H1 (cell line): ENCODE data around the gene IQCK. TPM values are rescaled to one million over a fixed set of nuclear protein-coding genes. Genes with fewer than 3 reads are reported as not detected.

Experiments
- CTCF ChIA-PET: fragments of 300-600 bp; sonication (Branson Sonifier 250); formaldehyde crosslinking; loops from one replicate; lab custom pipeline; 2021; ENCODE audit not compliant: partially characterized antibody; lab: Charles Lee
- POLR2A ChIA-PET: fragments of 300-600 bp; sonication (Branson Sonifier 250); formaldehyde crosslinking; loops from one replicate; lab custom pipeline; 2021; ENCODE audit warnings: inconsistent platforms; ENCODE audit not compliant: partially characterized antibody; lab: Charles Lee
- DNase-seq, 2 experiments: peaks; one replicate each; pipeline versions ENCODE4 v3.0.0 to v3.0.0-alpha.2; 2010 to 2022; ENCODE audit warnings: low spot score in 2 of 2, low read depth in 1 of 2, mixed read lengths in 1 of 2
- FAIRE-seq: peaks from 2 replicates; lab custom pipeline; 2011; peaks lifted over from hg19 to GRCh38; lab: Jason Lieb, UNC
- H2AFZ ChIP-seq: 2 replicates; pipeline ENCODE4 v1.8.1; 2012; ENCODE audit warnings: low read length, inconsistent platforms
- H2AK5ac ChIP-seq: 2 replicates; pipeline ENCODE4 v1.6.1; 2013; ENCODE audit warnings: low read depth, low read length
- H2BK120ac ChIP-seq: replicated peaks from 2 replicates; pipeline ENCODE3; 2013; ENCODE audit warnings: low read depth, low read length, inconsistent platforms
- H2BK12ac ChIP-seq: 2 replicates; pipeline ENCODE4 v1.6.1; 2013; ENCODE audit warnings: low read depth, low read length
- H2BK15ac ChIP-seq: 2 replicates; pipeline ENCODE4 v1.6.1; 2013; ENCODE audit warnings: low read length
- H2BK20ac ChIP-seq: 2 replicates; pipeline ENCODE4 v1.6.1; 2013; ENCODE audit warnings: low read length
- H2BK5ac ChIP-seq: 2 replicates; pipeline ENCODE4 v1.6.1; 2013; ENCODE audit warnings: low read depth, low read length
- H3K14ac ChIP-seq: 2 replicates; pipeline ENCODE4 v1.6.1; 2013; ENCODE audit warnings: inconsistent platforms; ENCODE audit not compliant: insufficient read length
- H3K18ac ChIP-seq: 2 replicates; pipeline ENCODE4 v1.6.1; 2013; ENCODE audit warnings: low read length; ENCODE audit errors: extremely low read depth
- H3K23ac ChIP-seq: 2 replicates; pipeline ENCODE4 v1.6.1; 2013; ENCODE audit warnings: inconsistent platforms; ENCODE audit not compliant: insufficient read length
- H3K23me2 ChIP-seq: 2 replicates; pipeline ENCODE4 v1.6.1; 2013; ENCODE audit warnings: low read depth, low read length
- H3K27ac ChIP-seq: 2 replicates; pipeline ENCODE4 v1.6.1; 2011; ENCODE audit warnings: low read depth, low read length, inconsistent platforms
- H3K27me3 ChIP-seq, 4 experiments: replicated peaks in 1 of 4; 1 replicate in 1 of 4; 2 replicates in 3 of 4; pipeline versions ENCODE4 v1.6.1 to v1.8.1; 2011 to 2013; ENCODE audit warnings: low read length in 3 of 4, mild to moderate bottlenecking in 3 of 4, inconsistent platforms in 2 of 4, mixed read lengths in 2 of 4, moderate library complexity in 1 of 4; ENCODE audit not compliant: control insufficient read depth in 3 of 4, insufficient read depth in 3 of 4; ENCODE audit errors: extremely low read depth in 1 of 4
- H3K36me3 ChIP-seq, 4 experiments: 2 replicates each; pipeline versions ENCODE4 v1.6.1 to v1.8.1; 2011 to 2013; ENCODE audit warnings: mild to moderate bottlenecking in 4 of 4, low read length in 3 of 4, moderate library complexity in 2 of 4, control low read depth in 1 of 4, inconsistent platforms in 1 of 4; ENCODE audit not compliant: insufficient read depth in 4 of 4, control insufficient read depth in 2 of 4
- H3K4ac ChIP-seq: replicated peaks from 2 replicates; pipeline ENCODE3; 2013; ENCODE audit warnings: low read length, low read depth, mixed read lengths, inconsistent platforms; ENCODE audit not compliant: insufficient read length
- H3K4me1 ChIP-seq, 4 experiments: replicated peaks in 1 of 4; 1 replicate in 1 of 4; 2 replicates in 3 of 4; pipeline versions ENCODE4 v1.6.1 to v1.8.1; 2011 to 2013; ENCODE audit warnings: low read length in 3 of 4, inconsistent platforms in 2 of 4, mixed read lengths in 1 of 4; ENCODE audit not compliant: insufficient read depth in 4 of 4, control insufficient read depth in 3 of 4
- H3K4me2 ChIP-seq, 2 experiments: 2 replicates each; pipeline versions ENCODE4 v1.6.1 to v1.8.1; 2011 to 2013; ENCODE audit warnings: low read depth in 2 of 2, low read length in 2 of 2, control low read depth in 1 of 2, inconsistent platforms in 1 of 2, mild to moderate bottlenecking in 1 of 2; ENCODE audit not compliant: insufficient read depth in 1 of 2
- H3K4me3 ChIP-seq, 4 experiments: fragments of 200-600, 300-600 bp in 1 of 4; sonication (generic), shearing (Covaris generic), sonication (Bioruptor Twin) in 1 of 4; 2 replicates each; pipeline versions ENCODE4 v1.5.1 to v1.8.1; 2011 to 2016; ENCODE audit warnings: low read length in 4 of 4, low read depth in 3 of 4, control low read depth in 2 of 4, inconsistent platforms in 2 of 4, mild to moderate bottlenecking in 2 of 4, mixed read lengths in 1 of 4, moderate library complexity in 1 of 4; ENCODE audit not compliant: insufficient read depth in 2 of 4; ENCODE audit errors: extremely low read depth in 1 of 4
- H3K56ac ChIP-seq: replicated peaks from 2 replicates; pipeline ENCODE3; 2013; ENCODE audit warnings: low read depth, mild to moderate bottlenecking, mixed read lengths, low read length, inconsistent platforms; ENCODE audit not compliant: insufficient read length
- H3K79me1 ChIP-seq: 2 replicates; pipeline ENCODE4 v1.6.1; 2013; ENCODE audit warnings: low read depth, low read length, control low read depth
- H3K79me2 ChIP-seq, 2 experiments: 2 replicates each; pipeline versions ENCODE4 v1.6.1 to v1.8.1; 2012 to 2013; ENCODE audit warnings: low read length in 2 of 2, mild to moderate bottlenecking in 2 of 2, inconsistent platforms in 1 of 2; ENCODE audit not compliant: insufficient read depth in 2 of 2, control insufficient read depth in 1 of 2
- H3K9ac ChIP-seq, 4 experiments: replicated peaks in 1 of 4; 1 replicate in 1 of 4; 2 replicates in 3 of 4; pipeline versions ENCODE4 v1.6.1 to v1.8.1; 2011 to 2013; ENCODE audit warnings: low read depth in 3 of 4, low read length in 3 of 4, control low read depth in 2 of 4, mild to moderate bottlenecking in 2 of 4, moderate library complexity in 2 of 4, inconsistent platforms in 1 of 4; ENCODE audit errors: extremely low read depth in 1 of 4
- H3K9me3 ChIP-seq, 2 experiments: 2 replicates each; pipeline versions ENCODE4 v1.6.1 to v1.8.1; 2012 to 2013; ENCODE audit warnings: mild to moderate bottlenecking in 2 of 2, moderate library complexity in 2 of 2, control low read depth in 1 of 2, inconsistent platforms in 1 of 2, low read depth in 1 of 2, low read length in 1 of 2, mixed read lengths in 1 of 2; ENCODE audit not compliant: insufficient read depth in 2 of 2
- H4K20me1 ChIP-seq, 2 experiments: replicated peaks in 1 of 2; 2 replicates each; pipeline versions ENCODE3 to v1.8.1; 2011 to 2013; ENCODE audit warnings: inconsistent platforms in 2 of 2, low read length in 2 of 2, mild to moderate bottlenecking in 1 of 2; ENCODE audit not compliant: insufficient read depth in 2 of 2, control insufficient read depth in 1 of 2
- H4K5ac ChIP-seq: 2 replicates; pipeline ENCODE4 v1.6.1; 2013; ENCODE audit warnings: low read length, low read depth, mixed read lengths, inconsistent platforms; ENCODE audit not compliant: insufficient read length
- H4K8ac ChIP-seq: 2 replicates; pipeline ENCODE4 v1.8.0; 2013; ENCODE audit warnings: mild to moderate bottlenecking, moderate library complexity, low read length, inconsistent platforms; ENCODE audit not compliant: insufficient read depth; ENCODE audit errors: extremely low read depth
- H4K91ac ChIP-seq: replicated peaks from 2 replicates; pipeline ENCODE3; 2013; ENCODE audit warnings: low read length, mixed read lengths, inconsistent platforms; ENCODE audit not compliant: insufficient read length
- CBX8 ChIP-seq: fragments of 300-800, 300-1000 bp; sonication (generic); IDR thresholded peaks from 2 replicates; pipeline ENCODE4 v1.7.1; 2016; ENCODE audit warnings: low read depth, low read length, borderline replicate concordance
- EZH2 ChIP-seq: fragments of 200-600 bp; sonication (generic); IDR thresholded peaks from 2 replicates; pipeline ENCODE4 v1.7.1; 2012; ENCODE audit warnings: low read depth, mild to moderate bottlenecking, moderate library complexity, low read length, inconsistent platforms; ENCODE audit not compliant: severe bottlenecking
- NRF1 ChIP-seq: IDR thresholded peaks from 2 replicates; pipeline ENCODE4 v1.6.1; 2011; ENCODE audit warnings: mild to moderate bottlenecking, low read depth, low read length, improper control_type of control experiment
- SIN3A ChIP-seq, 2 experiments: IDR thresholded peaks in 1 of 2; conservative IDR thresholded peaks in 1 of 2; 2 replicates each; pipeline ENCODE4 v1.6.1; 2011 to 2012; ENCODE audit warnings: low read length in 2 of 2, improper control_type of control experiment in 1 of 2, low read depth in 1 of 2, mild to moderate bottlenecking in 1 of 2
- SP4 ChIP-seq: IDR thresholded peaks from 2 replicates; pipeline ENCODE4 v1.6.1; 2012; ENCODE audit warnings: low read length, inconsistent platforms
- WGBS, 2 experiments: shearing (Covaris generic) in 1 of 2; methylation state at CpG; one replicate each; pipeline versions ENCODE4 v1.1.6 to v1.1.7; 2013 to 2015; ENCODE audit warnings: low lambda C conversion rate in 2 of 2, mixed read lengths in 2 of 2, inconsistent platforms in 1 of 2, low coverage in 1 of 2, missing lambda C conversion rate in 1 of 2; ENCODE audit not compliant: insufficient replicate concordance in 2 of 2, insufficient coverage in 1 of 2, insufficient read length in 1 of 2; ENCODE audit errors: extremely low coverage in 1 of 2, missing lambda C conversion rate in 1 of 2; 5-methylcytosine and 5-hydroxymethylcytosine counted together
- polyA plus RNA-seq, 7 experiments: library from polyadenylated mRNA; depleted of rRNA in 3 of 7; stranded (reverse) in 5 of 7; unstranded in 2 of 7; fragments of >200 nt in 5 of 7; fragments of 200-250 nt in 2 of 7; gene quantifications; 1 replicate in 5 of 7; 2 replicates in 1 of 7; 4 replicates in 1 of 7; pipeline versions ENCODE4 v1.2.1 to v1.2.3, GENCODE V29; 2011 to 2013; ENCODE audit warnings: missing spikeins in 2 of 7, mixed read lengths in 2 of 7
- total RNA-seq: library from RNA; stranded (reverse); fragmentation: NEBNext Ultra II Directional; extraction: Animal tissue kit (Norgen Biotek cat#: 25700); gene quantifications from 2 replicates; pipeline ENCODE4 v1.2.1, GENCODE V29; 2021
- TF ChIP-seq, protein P1 (sequence below): IDR thresholded peaks from 2 replicates; pipeline ENCODE4 v1.6.1; 2012; ENCODE audit warnings: inconsistent platforms

IQCK gene
- total and polyA plus RNA-seq, 2 of the 8 experiments (the other 6 are each of a cell fraction or from before 2014, with no cell fraction given): 6.2 to 9.3 TPM

DNA sequence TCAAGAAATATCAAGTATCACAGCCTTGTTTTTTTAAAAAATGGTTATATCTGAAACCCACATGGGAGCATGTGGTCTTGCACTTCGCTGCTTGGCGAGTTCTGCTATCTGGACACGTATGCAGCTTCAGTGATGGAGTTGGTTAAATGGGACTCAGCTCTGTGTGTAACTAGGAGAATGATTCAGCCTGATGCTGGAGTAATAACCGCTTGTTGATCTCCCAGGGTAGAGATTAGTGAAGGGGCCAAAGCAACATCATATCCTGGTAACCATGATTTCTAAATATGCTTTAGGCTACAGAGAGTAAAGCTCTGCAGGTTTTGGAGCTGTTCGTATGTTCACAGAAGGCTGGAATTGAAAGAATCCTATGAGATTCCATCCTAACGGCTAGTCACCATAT is 63.2 kb downstream of the IQCK start:
- Histone ChIP-seq H3K18ac (no peak overlapping the region), H2BK20ac (no peak overlapping the region), H3K14ac (no peak overlapping the region), H3K4me3 (no peak overlapping the region), H3K56ac (no peak overlapping the region), H4K8ac (no peak overlapping the region), H3K9ac (no peak overlapping the region), H4K91ac (no peak overlapping the region), H2BK120ac (no peak overlapping the region), H3K27ac (no peak overlapping the region), H2BK12ac (no peak overlapping the region), H3K27me3 (no peaks in the 10 kb centered on the region), H2BK15ac (0 out of 2 replicates have a peak overlapping the region, but pooled peaks have one; percentile 5), H3K23me2 (no peaks in the 10 kb centered on the region), H3K23ac (no peak overlapping the region), H3K79me2 (no peaks in the 10 kb centered on the region), H3K36me3 (no peaks in the 10 kb centered on the region), H3K79me1 (no peaks in the 10 kb centered on the region), H2BK5ac (no peak overlapping the region), H3K4me2 (no peak overlapping the region), H3K4me1 (no peaks in the 10 kb centered on the region), H2AK5ac (no peak overlapping the region), H4K20me1 (no peaks in the 10 kb centered on the region), H3K4ac (no peak overlapping the region), H3K9me3 (no peaks in the 10 kb centered on the region), H2AFZ (no peak overlapping the region), H4K5ac (no peak overlapping the region)
- 96% methylated on average over 6 of the region's 6 CpGs; no CpG with 5 or more reads in 1 of the 2 experiments for WGBS, 2 experiments
- POLR2A ChIA-PET: interaction anchor here (1.5 kb wide), 1 partner anchor 27 kb away, joined by 3 read pairs; no protein-coding TSS in a partner anchor
- DNase-seq (peak in 1 of 2 experiments; percentile 8), FAIRE-seq (no peak)
- CTCF ChIA-PET: no interaction called here
- TF ChIP-seq SP4 (no peak), NRF1 (no peak), CBX8 (no peak), EZH2 (no peak), SIN3A (conservative IDR thresholded peaks at IDR 0.05 in 1 of 2, IDR thresholded peaks at IDR 0.05 in 1 of 2; ENCODE audit: low read depth in 1 of 2, low read length in 2 of 2) (no peak)
- TF ChIP-seq, protein P1, sequence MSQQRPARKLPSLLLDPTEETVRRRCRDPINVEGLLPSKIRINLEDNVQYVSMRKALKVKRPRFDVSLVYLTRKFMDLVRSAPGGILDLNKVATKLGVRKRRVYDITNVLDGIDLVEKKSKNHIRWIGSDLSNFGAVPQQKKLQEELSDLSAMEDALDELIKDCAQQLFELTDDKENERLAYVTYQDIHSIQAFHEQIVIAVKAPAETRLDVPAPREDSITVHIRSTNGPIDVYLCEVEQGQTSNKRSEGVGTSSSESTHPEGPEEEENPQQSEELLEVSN: no peak
